HG03135 (cell line): ENCODE data around the gene ZBTB24.

Source experiments
- ATAC-seq: cut with Tn5 transposase; IDR thresholded peaks from one replicate; pipeline ENCODE4 v1.9.1; 2021; ENCODE audit warnings: mild to moderate bottlenecking, moderate library complexity; ENCODE audit not compliant: unreplicated experiment

The ZBTB24 gene

GRCh38 chr6:109503327-109504224, 20.6 kb upstream of the ZBTB24 start:
- no peak for ATAC-seq

GRCh38 chr6:109498936-109499335, 15.9 kb upstream of the ZBTB24 start:
- ATAC-seq = no peak

- no peak for ATAC-seq
Observed at GRCh38 chr6:109498052-109498451, 15.0 kb upstream of the ZBTB24 start.

- no peak for ATAC-seq
Observed at GRCh38 chr6:109496036-109496772, 13.2 kb upstream of the ZBTB24 start.

- ATAC-seq = no peak
Observed at GRCh38 chr6:109493865-109494264, 10.8 kb upstream of the ZBTB24 start.

- no peak for ATAC-seq
Observed at GRCh38 chr6:109491207-109491938, 8.4 kb upstream of the ZBTB24 start.

- no peak for ATAC-seq
Observed at GRCh38 chr6:109490713-109491112, 7.7 kb upstream of the ZBTB24 start.

- no peak for ATAC-seq
Observed at GRCh38 chr6:109488001-109488400, 5.0 kb upstream of the ZBTB24 start.

GRCh38 chr6:109486068-109486467, 3.0 kb upstream of the ZBTB24 start:
- no peak for ATAC-seq

- ATAC-seq = no peak
Observed at GRCh38 chr6:109485266-109485935, 2.4 kb upstream of the ZBTB24 start.

- ATAC-seq = no peak
Observed at GRCh38 chr6:109484122-109484521, 1.1 kb upstream of the ZBTB24 start.

- peak; percentile 2 for ATAC-seq
Observed at GRCh38 chr6:109483735-109484057, 677 bp upstream of the ZBTB24 start.

- ATAC-seq = no peak
Observed at GRCh38 chr6:109480993-109481480, 2.0 kb downstream of the ZBTB24 start.

- no peak for ATAC-seq
Observed at GRCh38 chr6:109478841-109479624, 4.0 kb downstream of the ZBTB24 start.

- no peak for ATAC-seq
Observed at GRCh38 chr6:109478222-109478805, 4.7 kb downstream of the ZBTB24 start.

- ATAC-seq = no peak
Observed at GRCh38 chr6:109477725-109478124, 5.3 kb downstream of the ZBTB24 start.

- ATAC-seq = no peak
Observed at GRCh38 chr6:109477184-109477583, 5.8 kb downstream of the ZBTB24 start.

- ATAC-seq = no peak
Observed at GRCh38 chr6:109475625-109476024, 7.4 kb downstream of the ZBTB24 start.

- ATAC-seq = no peak
Observed at GRCh38 chr6:109474995-109475394, 8.0 kb downstream of the ZBTB24 start.

- no peak for ATAC-seq
Observed at GRCh38 chr6:109473120-109473519, 9.9 kb downstream of the ZBTB24 start.
